ENCODE measurements around the gene RAD51AP2. TPM values are rescaled to one million over a fixed set of nuclear protein-coding genes. Genes with fewer than 3 reads are reported as not detected.
"Not testable (repeated sequence)": the region's sequence is repeated elsewhere in the genome, so short reads cannot be mapped to it uniquely, and the experiment has no call there.

The RAD51AP2 gene
- 1 to 10 TPM in 1 of 2 donors, not detected in 1; 4.2 TPM for total RNA-seq

GRCh38 chr2:17518212-17519154, at the start of gene RAD51AP2:
Gene RAD51AP2 (minus strand): TSS chr2:17518440. CDS start chr2:17518415, 25 bp downstream.
- intact Hi-C loops (cut with DNase I), result no loop called here
- H3K27ac ChIP-seq, result no peak within 1 kb of the TSS
- peak; percentile 73 for DNase-seq (ENCODE audit: low spot score)

DNA sequence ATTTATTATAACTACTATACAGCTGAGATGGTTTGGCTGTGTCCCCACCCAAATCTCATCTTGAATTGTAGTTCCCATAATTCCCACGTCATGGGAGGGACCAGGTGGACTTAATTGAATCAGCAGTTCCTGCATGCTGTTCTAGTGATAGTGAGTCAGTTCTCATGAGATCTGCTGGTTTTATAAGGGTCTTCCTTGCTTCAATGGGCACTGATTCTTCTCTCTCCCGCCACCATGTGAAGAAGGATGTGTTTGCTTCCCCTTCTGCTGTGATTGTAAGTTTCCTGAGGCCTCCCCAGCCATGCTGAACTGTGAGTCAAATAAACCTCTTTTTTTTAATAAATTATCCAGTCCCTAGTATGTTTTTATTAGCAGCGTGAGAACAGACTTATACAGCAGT, 47.5 kb upstream of the RAD51AP2 start:
- H3K27ac ChIP-seq; H3K4me1 ChIP-seq (replicated peaks); DNase-seq (ENCODE audit: low spot score); H3K4me3 ChIP-seq; intact Hi-C loops (cut with DNase I); H3K36me3 ChIP-seq; H3K9me3 ChIP-seq; H3K27me3 ChIP-seq (replicated peaks; ENCODE audit: insufficient read depth): not testable (repeated sequence)
- 87% methylated on average over 3 of the region's 3 CpGs for WGBS

More at GRCh38 chr2:17518212-17519154, at the start of gene RAD51AP2:
- H3K9me3 ChIP-seq, result no peaks in the 10 kb centered on the region
- H3K36me3 ChIP-seq, result no peaks in the 10 kb centered on the region
- peak; percentile 22 for TF ChIP-seq POLR2AphosphoS5 (IDR thresholded peaks at IDR 0.05)
- TF ChIP-seq, protein P1, sequence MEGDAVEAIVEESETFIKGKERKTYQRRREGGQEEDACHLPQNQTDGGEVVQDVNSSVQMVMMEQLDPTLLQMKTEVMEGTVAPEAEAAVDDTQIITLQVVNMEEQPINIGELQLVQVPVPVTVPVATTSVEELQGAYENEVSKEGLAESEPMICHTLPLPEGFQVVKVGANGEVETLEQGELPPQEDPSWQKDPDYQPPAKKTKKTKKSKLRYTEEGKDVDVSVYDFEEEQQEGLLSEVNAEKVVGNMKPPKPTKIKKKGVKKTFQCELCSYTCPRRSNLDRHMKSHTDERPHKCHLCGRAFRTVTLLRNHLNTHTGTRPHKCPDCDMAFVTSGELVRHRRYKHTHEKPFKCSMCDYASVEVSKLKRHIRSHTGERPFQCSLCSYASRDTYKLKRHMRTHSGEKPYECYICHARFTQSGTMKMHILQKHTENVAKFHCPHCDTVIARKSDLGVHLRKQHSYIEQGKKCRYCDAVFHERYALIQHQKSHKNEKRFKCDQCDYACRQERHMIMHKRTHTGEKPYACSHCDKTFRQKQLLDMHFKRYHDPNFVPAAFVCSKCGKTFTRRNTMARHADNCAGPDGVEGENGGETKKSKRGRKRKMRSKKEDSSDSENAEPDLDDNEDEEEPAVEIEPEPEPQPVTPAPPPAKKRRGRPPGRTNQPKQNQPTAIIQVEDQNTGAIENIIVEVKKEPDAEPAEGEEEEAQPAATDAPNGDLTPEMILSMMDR (IDR thresholded peaks at IDR 0.05), result no peak
- TF ChIP-seq POLR2A (IDR thresholded peaks at IDR 0.05), result peak; percentile 50
- H3K27me3 ChIP-seq (replicated peaks; ENCODE audit: insufficient read depth), result no peaks in the 10 kb centered on the region
- no peaks in the 10 kb centered on the region for H3K4me1 ChIP-seq (replicated peaks)
- WGBS, result 5% methylated on average over 36 of the region's 38 CpGs
- peak within 1 kb of the TSS; percentile 17 to 21 for H3K4me3 ChIP-seq

- no peak for DNase-seq (ENCODE audit: low spot score)
- Histone ChIP-seq H3K27me3 (replicated peaks; ENCODE audit: insufficient read depth) (no peaks in the 10 kb centered on the region), H3K27ac (no peak overlapping the region), H3K36me3 (no peaks in the 10 kb centered on the region), H3K9me3 (no peaks in the 10 kb centered on the region), H3K4me3 (no peak overlapping the region), H3K4me1 (replicated peaks) (no peaks in the 10 kb centered on the region)
- WGBS, result 89% methylated on average over 3 of the region's 3 CpGs
- intact Hi-C loops (cut with DNase I), result no loop called here
- TF ChIP-seq POLR2AphosphoS5 (IDR thresholded peaks at IDR 0.05), result no peak
- TF ChIP-seq, protein P1 (IDR thresholded peaks at IDR 0.05), result no peak
- TF ChIP-seq POLR2A (IDR thresholded peaks at IDR 0.05), result no peak
These were observed 40.6 kb upstream of the RAD51AP2 start for GRCh38 chr2:17558878-17559277.

DNA sequence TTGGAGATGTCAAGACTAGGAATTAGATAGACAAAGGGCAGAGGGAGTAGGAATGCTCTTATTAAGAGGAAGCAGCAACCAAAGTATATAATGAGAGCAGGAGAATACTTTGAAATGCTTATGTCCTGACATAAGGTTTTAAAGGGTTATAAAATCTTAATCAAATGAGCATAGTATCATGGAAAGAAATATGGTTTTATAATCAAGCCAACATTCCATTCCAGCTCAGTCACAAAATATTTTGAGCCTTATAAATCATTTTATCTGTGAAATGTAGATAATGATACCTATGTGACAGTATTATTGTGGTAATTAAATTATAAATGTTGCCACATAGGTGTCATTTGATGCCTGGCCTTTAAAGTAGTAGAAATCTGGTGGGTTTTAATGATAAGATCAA, 39.8 kb upstream of the RAD51AP2 start:
- no peaks in the 10 kb centered on the region for H3K36me3 ChIP-seq
- H3K27ac ChIP-seq, result no peak overlapping the region
- no peak for DNase-seq (ENCODE audit: low spot score)
- no peaks in the 10 kb centered on the region for H3K9me3 ChIP-seq
- intact Hi-C loops (cut with DNase I), result no loop called here
- no peaks in the 10 kb centered on the region for H3K4me1 ChIP-seq (replicated peaks)
- TF ChIP-seq, protein P1 (IDR thresholded peaks at IDR 0.05), result no peak
- TF ChIP-seq POLR2A (IDR thresholded peaks at IDR 0.05), result no peak
- H3K27me3 ChIP-seq (replicated peaks; ENCODE audit: insufficient read depth), result no peaks in the 10 kb centered on the region
- H3K4me3 ChIP-seq, result no peak overlapping the region

DNA sequence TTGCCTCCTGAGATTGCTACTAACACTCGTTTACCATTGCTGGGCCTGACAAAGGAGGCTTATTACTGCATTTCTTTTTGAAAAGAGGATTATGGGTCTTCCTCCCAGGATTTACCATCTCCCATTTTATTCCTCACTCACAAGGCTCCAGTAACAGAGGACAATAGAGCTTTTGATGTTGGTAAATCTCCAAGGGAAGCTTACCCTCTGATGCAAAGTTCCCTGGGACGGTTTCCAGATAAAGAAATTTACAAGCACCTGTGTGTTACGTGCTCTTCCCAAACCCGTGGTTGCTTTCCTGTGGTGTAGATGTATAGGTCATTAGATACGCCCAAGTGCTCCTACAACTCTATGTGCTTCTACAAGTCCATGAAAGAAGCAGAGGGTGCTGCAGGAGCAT, 39.4 kb upstream of the RAD51AP2 start:
- Histone ChIP-seq H3K36me3 (no peaks in the 10 kb centered on the region), H3K4me3 (no peak overlapping the region), H3K27me3 (replicated peaks; ENCODE audit: insufficient read depth) (no peaks in the 10 kb centered on the region), H3K27ac (no peak overlapping the region), H3K9me3 (no peaks in the 10 kb centered on the region), H3K4me1 (replicated peaks) (no peaks in the 10 kb centered on the region)
- WGBS, result 24% methylated on average over 5 of the region's 5 CpGs
- DNase-seq (ENCODE audit: low spot score), result peak; percentile 55
- intact Hi-C loops (cut with DNase I), result no loop called here
- peak; percentile 62 for TF ChIP-seq POLR2AphosphoS5 (IDR thresholded peaks at IDR 0.05)
- no peak for TF ChIP-seq POLR2A (IDR thresholded peaks at IDR 0.05)
- TF ChIP-seq, protein P1 (IDR thresholded peaks at IDR 0.05), result no peak
